GM18526 (cell line): ENCODE results near the gene THSD4.

Source experiments
- POLR2A ChIP-seq: IDR thresholded peaks from 3 replicates; pipeline ENCODE4 v1.6.1; 2011; ENCODE audit not compliant: insufficient read length; ENCODE audit errors: extremely low read depth

The THSD4 gene

DNA sequence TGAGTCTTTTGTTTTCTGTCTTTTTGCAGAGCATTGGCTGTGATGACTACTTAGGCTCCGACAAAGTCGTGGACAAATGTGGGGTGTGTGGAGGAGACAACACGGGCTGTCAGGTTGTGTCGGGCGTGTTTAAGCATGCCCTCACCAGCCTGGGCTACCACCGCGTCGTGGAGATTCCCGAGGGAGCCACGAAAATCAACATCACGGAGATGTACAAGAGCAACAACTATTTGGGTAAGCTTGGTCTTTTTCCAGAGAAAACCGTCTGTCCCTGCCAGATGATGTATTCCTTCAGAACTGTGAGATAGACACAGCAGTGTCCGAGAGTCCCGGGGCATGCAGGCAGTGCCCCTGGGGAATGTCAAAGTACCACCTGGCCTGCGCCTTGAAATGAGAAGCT is 545.2 kb downstream of the THSD4 start:
- TF ChIP-seq POLR2A, result no peak

- TF ChIP-seq POLR2A, result no peak
Observed at GRCh38 chr15:71662306-71662705, 547.0 kb downstream of the THSD4 start.

DNA sequence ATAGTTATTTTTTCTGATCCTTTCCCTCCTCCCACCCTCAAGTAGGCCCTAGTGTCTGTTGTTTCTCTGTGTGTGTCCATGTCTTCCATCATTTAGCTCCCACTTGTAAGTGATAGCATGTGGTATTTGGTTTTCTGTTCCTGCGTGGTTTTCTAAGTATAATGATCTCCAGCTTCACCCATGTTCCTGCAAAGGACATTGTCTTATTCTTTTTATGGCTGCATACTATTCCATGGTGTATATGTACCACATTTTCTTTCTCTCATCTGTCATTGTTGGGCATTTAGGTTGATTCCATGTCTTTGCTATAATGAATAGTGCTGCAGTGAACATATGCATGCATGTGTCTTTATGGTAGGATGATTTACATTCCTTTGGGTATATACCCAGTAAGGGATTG is 549.4 kb downstream of the THSD4 start:
- no peak for TF ChIP-seq POLR2A

DNA sequence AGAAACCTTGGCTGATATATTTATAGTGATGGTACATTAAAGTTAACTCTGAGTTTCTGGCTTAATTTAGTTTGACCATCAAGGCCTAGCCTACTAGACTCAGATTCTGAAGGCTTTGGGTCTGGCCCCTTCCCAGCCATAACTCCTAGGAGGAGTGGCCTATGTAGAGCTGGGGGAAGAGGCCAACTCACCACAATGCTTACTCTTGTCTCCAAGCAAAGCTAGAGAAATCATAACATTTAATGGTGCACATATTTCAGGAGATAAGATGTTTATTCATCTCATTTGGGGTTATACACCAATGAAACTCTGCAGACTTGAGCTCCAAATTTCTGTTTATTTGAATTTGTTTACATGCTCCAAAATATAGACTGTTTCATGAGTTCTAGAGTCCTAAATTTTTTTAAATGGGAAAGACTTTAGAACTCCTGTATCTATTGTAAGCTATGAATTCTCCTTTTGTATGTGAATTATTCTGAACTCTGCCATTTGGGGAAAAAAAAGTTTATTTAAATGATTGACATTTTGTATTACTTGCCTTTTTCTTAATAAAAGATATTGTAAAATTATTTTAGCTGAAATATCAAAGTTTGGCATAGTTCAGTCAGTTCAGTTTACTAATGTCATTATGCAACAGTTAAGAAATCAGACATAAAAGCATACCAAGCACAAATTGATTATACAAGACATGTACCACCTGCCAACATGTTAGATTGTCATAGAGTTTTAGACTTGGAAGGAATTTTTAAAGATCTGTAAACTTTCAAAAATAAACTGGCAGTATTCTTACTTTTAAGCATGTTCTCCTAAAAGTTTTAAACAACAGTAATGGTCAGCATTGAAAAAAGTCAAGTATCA is 551.7 kb downstream of the THSD4 start:
- TF ChIP-seq POLR2A, result no peak

GRCh38 chr15:71669688-71670087 is 554.4 kb downstream of the THSD4 start:
- TF ChIP-seq POLR2A, result no peak

DNA sequence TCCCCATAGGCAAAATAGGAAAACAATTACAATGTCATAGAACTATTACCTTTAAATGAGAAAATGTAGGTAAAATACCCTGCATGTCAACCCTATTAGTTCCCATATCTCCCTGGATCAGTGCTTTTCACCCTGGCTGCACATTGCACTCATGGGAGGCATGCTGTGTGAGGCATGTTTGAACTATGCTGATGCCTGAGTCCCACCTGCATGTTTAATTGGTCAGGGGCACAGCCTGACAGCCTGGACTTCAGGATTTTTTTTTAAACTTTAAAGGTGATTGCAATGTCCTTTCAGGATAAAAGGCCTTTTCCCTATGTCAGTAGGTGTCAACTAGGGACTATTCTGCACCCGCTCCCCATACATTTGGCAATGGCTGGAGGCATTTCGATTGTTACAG is 559.1 kb downstream of the THSD4 start:
- no peak for TF ChIP-seq POLR2A

- TF ChIP-seq POLR2A, result no peak
Observed at GRCh38 chr15:71677352-71677751, 562.1 kb downstream of the THSD4 start.

DNA sequence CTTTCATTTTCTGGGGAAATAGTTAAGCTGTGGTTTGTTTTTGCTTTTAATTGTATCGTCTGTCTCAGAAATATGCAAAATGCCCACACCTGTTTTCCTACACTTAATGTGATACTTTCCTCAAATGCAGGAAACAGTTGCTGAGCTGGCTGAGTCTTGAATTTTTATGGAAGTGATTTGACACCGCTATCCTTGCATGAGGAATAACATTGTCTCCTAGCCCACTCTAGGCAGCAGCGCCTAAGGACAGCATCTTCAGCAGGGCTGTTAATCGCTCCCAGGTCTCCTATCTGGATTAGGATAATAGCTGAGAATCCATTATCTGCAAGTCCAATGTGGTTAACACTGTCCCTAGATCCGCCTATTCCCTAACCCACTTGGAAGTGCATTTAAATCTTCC is 562.5 kb downstream of the THSD4 start:
- TF ChIP-seq POLR2A, result no peak

DNA sequence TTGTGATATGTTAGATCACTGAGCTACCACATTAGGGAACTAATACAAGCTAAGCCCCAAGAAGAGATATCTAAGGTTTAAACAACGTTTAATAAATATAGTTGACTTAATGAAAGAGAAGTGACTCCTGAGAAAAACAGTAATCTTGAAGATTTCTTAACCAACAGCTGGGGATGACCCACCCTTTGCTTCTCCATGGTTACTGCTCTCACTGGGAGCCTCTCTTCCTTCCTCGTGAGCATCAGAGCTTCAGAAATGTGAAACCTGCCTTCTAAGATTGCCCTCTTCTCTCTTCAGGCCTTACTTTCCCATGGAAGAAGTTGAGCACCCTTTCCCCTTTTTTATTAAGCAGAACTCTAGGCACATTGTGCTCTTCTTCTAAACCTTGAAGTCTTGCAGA is 562.9 kb downstream of the THSD4 start:
- no peak for TF ChIP-seq POLR2A

DNA sequence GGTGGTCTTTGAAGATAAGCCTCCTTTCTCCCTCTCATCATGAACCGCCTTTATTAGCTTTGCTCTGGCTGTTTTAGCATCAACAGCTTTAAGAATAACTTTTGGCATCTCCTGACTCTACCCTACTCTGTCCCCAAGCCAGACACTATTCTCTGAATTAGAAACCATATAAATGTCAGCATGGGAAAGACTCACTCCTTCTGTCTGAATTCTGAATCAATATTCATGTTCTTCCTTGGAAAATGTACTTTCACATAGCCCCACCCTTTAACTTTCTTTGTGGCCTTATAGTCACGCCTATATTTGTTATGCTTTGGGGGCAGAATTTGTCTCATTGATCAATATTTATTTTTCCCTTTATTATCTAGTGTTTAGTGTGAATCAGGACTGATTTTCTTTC is 563.3 kb downstream of the THSD4 start:
- no peak for TF ChIP-seq POLR2A

- TF ChIP-seq POLR2A, result no peak
Observed at GRCh38 chr15:71679223-71679792, 564.0 kb downstream of the THSD4 start.

DNA sequence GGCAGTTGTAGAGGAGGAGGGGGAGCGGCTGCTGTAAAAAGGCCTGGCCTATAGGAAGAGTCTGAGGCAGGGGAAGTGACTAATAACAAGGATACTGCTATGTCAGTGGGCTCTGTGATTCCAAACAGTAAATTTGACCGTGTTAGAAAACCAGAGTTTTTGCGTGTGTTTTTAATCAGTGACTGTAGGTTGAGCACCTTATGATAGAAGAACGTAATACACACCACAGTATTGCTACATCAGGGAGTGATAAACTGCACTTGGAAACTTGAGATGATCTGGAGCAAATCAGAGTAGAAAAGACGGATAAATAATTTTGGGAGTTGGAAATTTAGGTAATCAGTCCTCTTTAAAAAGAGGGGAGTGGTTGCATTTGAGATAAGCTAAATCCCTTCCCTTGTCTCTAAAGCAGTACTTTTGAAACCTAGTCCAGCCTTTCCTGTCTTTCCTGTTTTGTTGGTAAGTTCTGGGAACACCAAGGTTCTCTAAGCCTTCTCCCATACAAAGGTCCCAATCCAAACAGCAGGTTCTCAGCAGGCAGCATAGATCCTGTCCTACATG is 564.6 kb downstream of the THSD4 start:
- TF ChIP-seq POLR2A, result no peak

DNA sequence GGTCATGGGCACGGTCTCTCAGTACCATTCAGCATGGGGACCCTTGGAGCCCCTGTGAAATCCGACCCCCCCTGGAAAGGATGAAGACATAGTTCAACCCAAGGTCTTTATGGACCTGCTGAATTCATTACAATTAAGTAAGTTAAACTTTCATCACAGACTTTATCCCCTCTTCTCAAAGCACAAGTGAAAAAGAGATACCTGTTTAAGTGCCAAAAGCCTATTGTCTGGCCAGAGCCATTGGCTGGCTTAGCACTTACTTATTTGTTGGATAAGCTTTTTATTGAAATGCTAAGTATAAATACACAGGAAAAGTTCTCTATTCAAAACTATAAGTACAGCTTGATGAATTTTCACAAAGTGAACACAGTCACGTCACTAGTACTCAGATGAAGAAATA is 566.7 kb downstream of the THSD4 start:
- no peak for TF ChIP-seq POLR2A

DNA sequence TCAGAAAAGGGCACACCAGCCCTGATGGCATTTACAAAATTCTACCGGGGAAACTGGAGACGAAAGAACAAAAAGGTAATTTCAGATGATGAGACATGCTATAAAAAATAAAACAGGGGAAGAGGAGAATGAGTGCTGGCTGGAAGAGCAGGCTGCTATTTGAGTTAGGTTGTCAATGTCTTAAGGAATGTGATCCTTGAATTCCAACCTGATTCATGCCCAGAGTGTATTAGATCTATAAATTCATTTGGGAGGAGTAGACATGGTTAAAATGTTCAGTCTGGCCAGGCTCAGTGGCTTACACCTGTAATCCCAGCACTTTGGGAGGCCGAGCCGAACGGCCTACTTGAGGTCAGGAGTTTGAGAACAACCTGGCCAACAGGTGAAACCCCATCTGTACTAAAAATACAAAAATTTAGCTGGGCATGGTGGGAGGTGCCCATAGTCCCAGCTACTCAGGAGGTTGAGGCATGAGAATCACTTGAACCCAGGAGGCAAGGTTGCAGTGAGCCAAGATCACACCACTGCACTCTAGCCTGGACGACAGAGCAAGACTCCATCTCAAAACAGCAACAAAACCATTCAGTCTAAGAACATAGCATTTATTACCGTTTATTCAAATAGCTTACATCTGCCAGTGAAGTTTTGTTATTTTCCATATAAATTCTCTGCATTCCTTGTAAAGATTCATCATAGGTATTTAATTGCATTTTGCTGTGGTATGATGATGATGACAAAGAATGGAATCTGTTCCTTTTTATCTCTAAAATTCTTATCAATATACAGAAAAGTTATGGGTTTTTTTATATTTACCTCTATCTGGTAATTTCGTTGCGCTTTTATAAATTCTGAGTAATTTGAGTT is 568.4 kb downstream of the THSD4 start:
- TF ChIP-seq POLR2A, result no peak

DNA sequence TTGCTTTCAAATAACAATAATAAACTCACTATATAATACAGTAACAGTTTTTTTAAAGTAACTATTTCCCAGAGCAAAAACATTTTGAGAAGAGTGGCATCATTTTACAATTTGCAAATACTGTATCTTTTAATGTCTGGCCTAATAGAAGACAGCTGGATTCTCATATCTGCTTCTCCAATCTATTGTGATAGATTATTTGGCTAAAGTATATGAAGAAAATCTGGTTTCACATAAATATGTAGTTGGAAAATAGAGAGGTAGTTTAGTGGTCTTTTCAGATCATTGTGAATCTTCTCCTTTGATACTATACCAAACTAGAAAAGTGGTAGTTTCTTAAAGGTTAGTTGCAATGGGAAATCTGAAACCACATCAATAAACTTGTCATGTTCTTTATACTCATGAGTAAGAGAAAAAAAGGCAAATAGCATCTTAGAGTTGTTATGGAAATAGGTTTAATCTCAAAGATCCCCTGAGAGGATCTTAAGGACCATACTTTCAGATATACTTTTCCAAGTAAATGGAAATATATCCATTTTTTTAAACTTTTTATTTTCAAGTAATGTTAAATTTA is 570.2 kb downstream of the THSD4 start:
- no peak for TF ChIP-seq POLR2A

GRCh38 chr15:71686221-71687050 is 571.2 kb downstream of the THSD4 start:
- no peak for TF ChIP-seq POLR2A
